Naive B cell (primary cell): ENCODE results near the gene S100A13. TPM values are rescaled to one million over a fixed set of nuclear protein-coding genes. Genes with fewer than 3 reads are reported as not detected.
"Not testable (repeated sequence)": the region's sequence is repeated elsewhere in the genome, so short reads cannot be mapped to it uniquely, and the experiment has no call there.

Experiments used
- ATAC-seq, 2 donors: fragments of 150-1000 bp; cut with Tn5 transposase; 2 replicates each; pipeline ENCODE4 v1.10.0; 2021; ENCODE audit warnings: low read depth in 2 of 2, mild to moderate bottlenecking in 2 of 2, moderate library complexity in 2 of 2
- DNase-seq: peaks from one replicate; pipeline ENCODE4 v3.0.0; 2022
- H3K27ac Mint-ChIP-seq, 6 donors: one replicate each; pipeline ENCODE4 v1.8.0; 2020 to 2022; ENCODE audit warnings: mild to moderate bottlenecking in 6 of 6, mixed read lengths in 6 of 6, moderate library complexity in 5 of 6, inconsistent platforms in 2 of 6
- H3K27me3 Mint-ChIP-seq, 3 donors: one replicate each; pipeline ENCODE4 v1.8.0; 2021 to 2022; ENCODE audit warnings: mixed read lengths in 3 of 3, mild to moderate bottlenecking in 1 of 3
- H3K36me3 Mint-ChIP-seq, 2 donors: one replicate each; pipeline ENCODE4 v1.8.0; 2020 to 2022; ENCODE audit warnings: mixed read lengths in 2 of 2, inconsistent platforms in 1 of 2, mild to moderate bottlenecking in 1 of 2
- H3K4me1 Mint-ChIP-seq, 3 donors: one replicate each; pipeline ENCODE4 v1.8.0; 2020 to 2022; ENCODE audit warnings: mixed read lengths in 3 of 3, inconsistent platforms in 1 of 3, mild to moderate bottlenecking in 1 of 3, moderate library complexity in 1 of 3
- H3K4me3 Mint-ChIP-seq, 8 donors: one replicate each; pipeline ENCODE4 v1.8.0; 2020 to 2022; ENCODE audit warnings: mild to moderate bottlenecking in 8 of 8, mixed read lengths in 8 of 8, moderate library complexity in 8 of 8, inconsistent platforms in 2 of 8
- H3K9me3 Mint-ChIP-seq, 7 donors: one replicate each; pipeline ENCODE4 v1.8.0; 2020 to 2022; ENCODE audit warnings: mixed read lengths in 7 of 7, mild to moderate bottlenecking in 5 of 7, inconsistent platforms in 2 of 7, moderate library complexity in 1 of 7
- polyA plus RNA-seq, 6 donors: library from polyadenylated mRNA; unstranded; fragments of 300-500 nt; fragmentation: Illumina TruSeq; gene quantifications; one replicate each; pipeline ENCODE4 v1.2.3, GENCODE V29; 2021; ENCODE audit warnings: low read depth in 6 of 6

Gene S100A13
- polyA plus RNA-seq, 6 donors from 2014 or later: 1.2 to 2.1 (median 1.6) TPM; not detected in 2

DNA sequence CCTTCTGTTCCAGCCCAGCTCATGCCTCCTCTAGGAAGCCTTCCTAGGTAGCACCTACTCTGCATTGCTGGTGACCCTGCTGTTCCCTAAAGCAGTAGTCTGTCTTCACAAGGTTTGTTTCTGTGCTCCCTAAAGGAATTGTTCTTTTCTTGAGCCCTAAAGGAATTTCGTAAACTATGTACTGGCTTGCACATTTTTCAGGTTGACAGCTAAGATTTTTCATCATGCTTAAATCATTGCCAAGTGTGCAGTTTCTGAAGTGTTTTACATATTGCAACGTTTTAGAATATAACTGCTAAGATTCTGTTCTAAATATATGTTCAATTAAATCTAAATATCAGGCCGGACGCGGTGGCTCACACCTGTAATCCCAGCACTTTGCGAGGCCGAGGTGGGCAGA lies 27.5 kb downstream of the S100A13 start:
- Mint-ChIP-seq H3K27me3 (no peaks in the 10 kb centered on the region), H3K36me3 (no peaks in the 10 kb centered on the region), H3K27ac (peak overlapping the region in 4 of 6 donors; percentile 56 to 96 (median 91)), H3K4me1 (peaks cover 22 to 58% (median 48%) of the 10 kb centered on the region in 3 donors), H3K9me3 (no peaks in the 10 kb centered on the region), H3K4me3 (peak overlapping the region in 1 of 8 donors; percentile 61)
- ATAC-seq: no peak
- no peak for DNase-seq

- Mint-ChIP-seq H3K36me3 (no peaks in the 10 kb centered on the region), H3K27me3 (no peaks in the 10 kb centered on the region), H3K9me3 (no peaks in the 10 kb centered on the region), H3K27ac (peak overlapping the region; percentile 96 to 100 (median 98)), H3K4me1 (peaks cover 22 to 58% (median 48%) of the 10 kb centered on the region in 3 donors), H3K4me3 (peak overlapping the region in 7 of 8 donors; percentile 10 to 87 (median 76))
- ATAC-seq (peak; percentile 97 to 98), DNase-seq (peak; percentile 85)
Measured at GRCh38 chr1:153598309-153599172, 28.8 kb downstream of the S100A13 start.

DNA sequence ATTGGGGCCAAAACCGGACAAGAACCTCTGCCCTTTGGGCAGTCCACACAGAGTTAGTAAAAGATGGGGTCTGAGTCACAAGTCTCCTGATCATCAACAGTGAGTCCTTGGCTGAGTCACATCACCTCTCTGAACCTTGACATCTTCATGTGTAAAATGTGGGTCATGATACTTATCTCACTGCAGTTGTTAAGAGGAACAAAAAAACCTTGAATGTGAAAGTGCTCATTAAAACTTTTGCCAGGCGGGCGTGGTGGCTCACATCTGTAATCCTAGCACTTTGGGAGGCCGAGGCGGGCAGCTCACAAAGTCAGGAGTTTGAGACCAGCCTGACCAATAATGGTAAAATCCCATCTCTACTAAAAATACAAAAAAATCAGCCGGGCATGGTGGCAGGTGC lies 30.1 kb downstream of the S100A13 start:
- H3K27ac Mint-ChIP-seq: peak overlapping the region; percentile 96 to 100 (median 98)
- no peak for ATAC-seq
- peaks cover 18 to 51% (median 43%) of the 10 kb centered on the region in 3 donors for H3K4me1 Mint-ChIP-seq
- no peaks in the 10 kb centered on the region for H3K9me3 Mint-ChIP-seq
- no peaks in the 10 kb centered on the region for H3K27me3 Mint-ChIP-seq
- no peaks in the 10 kb centered on the region for H3K36me3 Mint-ChIP-seq
- peak overlapping the region in 3 of 8 donors; percentile 20 to 49 (median 45) for H3K4me3 Mint-ChIP-seq
- DNase-seq: no peak

DNA sequence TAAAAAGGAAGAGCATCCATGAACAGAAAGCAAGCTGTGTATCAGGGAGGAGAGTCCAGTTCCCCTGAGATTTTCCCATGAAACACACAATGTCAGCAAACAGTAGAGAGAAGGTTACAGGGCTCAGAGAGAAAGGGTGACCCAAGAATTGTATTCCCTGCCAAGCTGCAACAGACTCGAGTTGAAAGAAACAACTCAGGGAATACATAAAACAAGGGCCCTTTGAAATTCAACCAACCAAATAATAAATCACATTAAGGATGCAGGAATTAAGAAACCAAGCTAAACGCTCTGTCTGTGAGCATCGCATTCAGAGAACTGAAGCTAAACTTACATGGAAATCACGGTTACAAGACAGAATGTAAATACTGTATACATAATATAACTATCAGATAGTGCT lies 34.6 kb downstream of the S100A13 start:
- H3K27me3 Mint-ChIP-seq: no peaks in the 10 kb centered on the region
- H3K9me3 Mint-ChIP-seq: no peaks in the 10 kb centered on the region
- H3K4me3 Mint-ChIP-seq: no peak overlapping the region
- no peaks in the 10 kb centered on the region for H3K36me3 Mint-ChIP-seq
- H3K4me1 Mint-ChIP-seq: peaks cover 3 to 18% (median 17%) of the 10 kb centered on the region in 3 donors
- no peak for DNase-seq
- no peak for ATAC-seq
- peak overlapping the region in 1 of 6 donors; percentile 74 for H3K27ac Mint-ChIP-seq

DNA sequence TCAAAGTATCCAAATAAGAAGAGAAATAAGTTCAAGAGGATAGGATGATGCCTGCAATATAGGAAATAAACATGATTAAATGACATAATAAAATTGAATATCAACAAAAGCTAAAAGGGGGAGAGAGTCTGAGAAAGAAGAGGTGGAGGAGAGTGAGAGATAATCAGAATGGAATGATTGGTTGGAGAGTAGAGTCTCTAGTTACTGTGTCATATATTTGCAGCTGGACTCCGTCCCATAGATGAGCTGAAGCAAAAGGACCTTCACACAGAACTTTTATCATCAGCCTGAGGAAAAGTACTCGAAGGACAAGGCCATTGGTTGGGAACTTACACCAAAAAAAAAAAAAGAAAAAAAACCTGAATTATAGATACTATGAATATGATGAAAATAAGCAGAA lies 38.8 kb downstream of the S100A13 start:
- ATAC-seq: no peak
- no peak for DNase-seq
- Mint-ChIP-seq H3K4me3 (no peak overlapping the region), H3K27me3 (peaks cover 0 to 4% (median 0%) of the 10 kb centered on the region in 3 donors), H3K9me3 (no peaks in the 10 kb centered on the region), H3K36me3 (no peaks in the 10 kb centered on the region), H3K27ac (peak overlapping the region in 1 of 6 donors; percentile 34), H3K4me1 (no peaks in the 10 kb centered on the region)

GRCh38 chr1:153588033-153588432 lies 39.3 kb downstream of the S100A13 start:
- not testable (repeated sequence) for H3K4me3 Mint-ChIP-seq, DNase-seq, ATAC-seq, H3K9me3 Mint-ChIP-seq, H3K27me3 Mint-ChIP-seq, H3K4me1 Mint-ChIP-seq, H3K36me3 Mint-ChIP-seq
- H3K27ac Mint-ChIP-seq: peak overlapping the region in 1 of 6 donors; percentile 34

- no peaks in the 10 kb centered on the region for H3K36me3 Mint-ChIP-seq
- H3K4me1 Mint-ChIP-seq: no peaks in the 10 kb centered on the region
- peaks cover 0 to 4% (median 0%) of the 10 kb centered on the region in 3 donors for H3K27me3 Mint-ChIP-seq
- ATAC-seq (no peak), DNase-seq (no peak)
- peak overlapping the region in 1 of 6 donors; percentile 22 for H3K27ac Mint-ChIP-seq
- H3K4me3 Mint-ChIP-seq: no peak overlapping the region
- H3K9me3 Mint-ChIP-seq: no peaks in the 10 kb centered on the region
Measured at GRCh38 chr1:153587314-153587713, 40.0 kb downstream of the S100A13 start.

DNA sequence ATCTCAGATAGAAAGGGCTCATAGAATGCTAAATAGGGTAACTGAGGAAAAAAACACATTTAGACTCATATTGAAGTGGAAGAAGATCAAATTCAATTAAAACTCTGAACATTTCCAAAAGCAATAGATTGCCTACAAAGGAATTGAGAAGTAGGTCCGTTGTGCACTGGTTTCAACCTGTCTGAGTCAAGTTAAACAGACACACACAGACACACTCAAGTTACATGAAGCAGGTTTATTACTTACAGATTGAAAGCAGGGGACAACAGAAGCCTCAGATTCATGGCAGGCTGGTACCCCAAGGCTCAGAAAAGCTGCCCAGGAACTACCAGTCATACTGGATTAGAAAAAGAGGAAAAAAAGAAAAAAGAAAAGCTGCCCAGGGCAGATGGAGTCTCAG lies 41.0 kb downstream of the S100A13 start:
- no peak for ATAC-seq
- Mint-ChIP-seq H3K9me3 (no peaks in the 10 kb centered on the region), H3K27me3 (peaks cover 0 to 4% (median 0%) of the 10 kb centered on the region in 3 donors), H3K36me3 (no peaks in the 10 kb centered on the region), H3K27ac (peak overlapping the region in 3 of 6 donors; percentile 17 to 59 (median 57)), H3K4me1 (no peaks in the 10 kb centered on the region), H3K4me3 (no peak overlapping the region)
- no peak for DNase-seq

- H3K36me3 Mint-ChIP-seq: no peaks in the 10 kb centered on the region
- no peak for ATAC-seq
- H3K27me3 Mint-ChIP-seq: peaks cover 0 to 4% (median 0%) of the 10 kb centered on the region in 3 donors
- H3K4me1 Mint-ChIP-seq: no peaks in the 10 kb centered on the region
- H3K27ac Mint-ChIP-seq: no peak overlapping the region
- DNase-seq: no peak
- H3K9me3 Mint-ChIP-seq: no peaks in the 10 kb centered on the region
- H3K4me3 Mint-ChIP-seq: no peak overlapping the region
Measured at GRCh38 chr1:153585006-153585405, 42.3 kb downstream of the S100A13 start.

GRCh38 chr1:153583976-153584375 lies 43.3 kb downstream of the S100A13 start:
- DNase-seq: no peak
- no peaks in the 10 kb centered on the region for H3K9me3 Mint-ChIP-seq
- ATAC-seq: no peak
- H3K27me3 Mint-ChIP-seq: peaks cover 4 to 5% (median 5%) of the 10 kb centered on the region in 3 donors
- no peaks in the 10 kb centered on the region for H3K4me1 Mint-ChIP-seq
- H3K4me3 Mint-ChIP-seq: no peak overlapping the region
- H3K36me3 Mint-ChIP-seq: no peaks in the 10 kb centered on the region
- no peak overlapping the region for H3K27ac Mint-ChIP-seq

GRCh38 chr1:153583514-153583913 lies 43.8 kb downstream of the S100A13 start:
- H3K27me3 Mint-ChIP-seq, DNase-seq, ATAC-seq, H3K27ac Mint-ChIP-seq, H3K4me3 Mint-ChIP-seq, H3K9me3 Mint-ChIP-seq, H3K36me3 Mint-ChIP-seq, H3K4me1 Mint-ChIP-seq: not testable (repeated sequence)

- peaks cover 4 to 16% (median 7%) of the 10 kb centered on the region in 3 donors for H3K27me3 Mint-ChIP-seq
- not testable (repeated sequence) for H3K4me1 Mint-ChIP-seq, H3K4me3 Mint-ChIP-seq, ATAC-seq, H3K27ac Mint-ChIP-seq, DNase-seq, H3K36me3 Mint-ChIP-seq, H3K9me3 Mint-ChIP-seq
Measured at GRCh38 chr1:153582836-153583235, 44.5 kb downstream of the S100A13 start.

DNA sequence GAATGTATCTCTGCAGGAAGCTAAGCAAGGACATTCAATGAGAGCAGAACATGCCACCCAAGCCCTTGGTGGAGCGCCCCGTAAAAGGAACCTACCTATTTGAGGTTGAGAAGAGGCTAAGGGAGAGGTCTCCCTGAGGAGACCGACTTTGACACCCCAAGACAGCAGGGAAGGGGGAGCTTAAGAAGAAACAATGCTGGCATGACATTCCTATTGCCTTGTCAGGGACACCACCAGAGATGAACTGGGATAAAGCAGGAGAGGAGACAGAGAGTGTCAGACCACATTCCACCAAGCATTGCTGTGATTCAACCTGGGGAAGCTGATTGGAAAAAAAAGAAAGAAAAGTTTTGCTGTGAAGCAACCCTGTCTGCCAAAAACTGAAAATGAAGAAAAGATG lies 48.4 kb downstream of the S100A13 start:
- Mint-ChIP-seq H3K27ac (no peak overlapping the region), H3K27me3 (peaks cover under 1 to 26% (median 7%) of the 10 kb centered on the region in 3 donors), H3K4me1 (peaks cover 0 to 11% (median 4%) of the 10 kb centered on the region in 3 donors), H3K36me3 (no peaks in the 10 kb centered on the region), H3K4me3 (no peak overlapping the region), H3K9me3 (no peaks in the 10 kb centered on the region)
- ATAC-seq (no peak), DNase-seq (no peak)

DNA sequence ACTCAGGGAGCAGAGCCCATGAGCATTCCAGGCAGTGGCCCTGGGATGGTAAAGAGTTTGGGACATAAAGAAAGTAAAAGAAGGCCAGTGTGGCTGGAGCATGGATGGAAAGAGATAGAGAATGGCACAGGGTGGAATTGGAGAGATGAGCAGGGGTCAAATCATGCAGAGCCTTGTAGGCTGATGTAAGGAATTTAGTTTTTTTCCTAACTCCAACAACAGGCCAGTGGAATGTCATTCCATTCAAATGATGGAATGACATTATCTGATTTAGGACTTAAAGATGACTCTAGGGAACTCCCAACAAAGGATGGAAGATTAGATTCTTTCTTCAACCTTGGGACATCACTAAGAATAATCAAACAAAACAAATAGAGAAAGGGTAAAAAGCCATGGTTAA lies 48.8 kb downstream of the S100A13 start:
- H3K27ac Mint-ChIP-seq: no peak overlapping the region
- H3K9me3 Mint-ChIP-seq: no peaks in the 10 kb centered on the region
- no peak overlapping the region for H3K4me3 Mint-ChIP-seq
- peaks cover 0 to 11% (median 4%) of the 10 kb centered on the region in 3 donors for H3K4me1 Mint-ChIP-seq
- peaks cover 0 to 26% (median 7%) of the 10 kb centered on the region in 3 donors for H3K27me3 Mint-ChIP-seq
- ATAC-seq (no peak), DNase-seq (no peak)
- H3K36me3 Mint-ChIP-seq: no peaks in the 10 kb centered on the region
